ENCODE data around the gene SKA3.
"Not testable (repeated sequence)": the region's sequence is repeated elsewhere in the genome, so short reads cannot be mapped to it uniquely, and the experiment has no call there.

Gene SKA3

GRCh38 chr13:21175656-21176214 lies 617 bp downstream of the SKA3 start:
- peak overlapping the region in 15 of 21 experiments; percentile 21 to 97 (median 93) for H3K27ac ChIP-seq
- peak overlapping the region; percentile 73 to 92 (median 79) for H3K4me3 ChIP-seq

GRCh38 chr13:21173767-21174166 lies 2.6 kb downstream of the SKA3 start:
- H3K4me3 ChIP-seq, H3K27ac ChIP-seq: not testable (repeated sequence)

- Histone ChIP-seq H3K4me3 (no peak overlapping the region), H3K27ac (no peak overlapping the region)
Measured at GRCh38 chr13:21171420-21171819, 4.9 kb downstream of the SKA3 start.

- H3K27ac ChIP-seq, H3K4me3 ChIP-seq: not testable (repeated sequence)
Measured at GRCh38 chr13:21165606-21166005, 10.7 kb downstream of the SKA3 start.

GRCh38 chr13:21164631-21165030 lies 11.7 kb downstream of the SKA3 start:
- no peak overlapping the region for H3K4me3 ChIP-seq
- no peak overlapping the region for H3K27ac ChIP-seq

GRCh38 chr13:21152251-21152899 lies 24.0 kb downstream of the SKA3 start:
- no peak overlapping the region for H3K4me3 ChIP-seq
- no peak overlapping the region for H3K27ac ChIP-seq

- Histone ChIP-seq H3K4me3 (no peak overlapping the region), H3K27ac (no peak overlapping the region)
Measured at GRCh38 chr13:21150013-21150412, 26.3 kb downstream of the SKA3 start.

- no peak overlapping the region for H3K4me3 ChIP-seq
- H3K27ac ChIP-seq = no peak overlapping the region
Measured at GRCh38 chr13:21149568-21149967, 26.8 kb downstream of the SKA3 start.

- H3K27ac ChIP-seq = no peak overlapping the region
- no peak overlapping the region for H3K4me3 ChIP-seq
Measured at GRCh38 chr13:21148557-21149258, 27.6 kb downstream of the SKA3 start.

- Histone ChIP-seq H3K4me3 (no peak overlapping the region), H3K27ac (no peak overlapping the region)
Measured at GRCh38 chr13:21147827-21148226, 28.5 kb downstream of the SKA3 start.

- Histone ChIP-seq H3K4me3 (no peak overlapping the region), H3K27ac (no peak overlapping the region)
Measured at GRCh38 chr13:21142766-21143165, 33.6 kb downstream of the SKA3 start.

- H3K4me3 ChIP-seq = peak overlapping the region in 6 of 7 experiments; percentile 63 to 86 (median 72)
- peak overlapping the region in 15 of 21 experiments; percentile 71 to 95 (median 91) for H3K27ac ChIP-seq
Measured at GRCh38 chr13:21139374-21139773, 37.0 kb downstream of the SKA3 start.

GRCh38 chr13:21138561-21138960 lies 37.8 kb downstream of the SKA3 start:
- Histone ChIP-seq H3K27ac (no peak overlapping the region), H3K4me3 (no peak overlapping the region)

GRCh38 chr13:21137696-21138095 lies 38.7 kb downstream of the SKA3 start:
- H3K4me3 ChIP-seq = no peak overlapping the region
- H3K27ac ChIP-seq = no peak overlapping the region

GRCh38 chr13:21135833-21136232 lies 40.5 kb downstream of the SKA3 start:
- not testable (repeated sequence) for H3K4me3 ChIP-seq, H3K27ac ChIP-seq

- H3K4me3 ChIP-seq = no peak overlapping the region
- no peak overlapping the region for H3K27ac ChIP-seq
Measured at GRCh38 chr13:21134475-21134874, 41.9 kb downstream of the SKA3 start.

GRCh38 chr13:21133077-21133476 lies 43.3 kb downstream of the SKA3 start:
- H3K27ac ChIP-seq = no peak overlapping the region
- H3K4me3 ChIP-seq = no peak overlapping the region

- Histone ChIP-seq H3K27ac (no peak overlapping the region), H3K4me3 (no peak overlapping the region)
Measured at GRCh38 chr13:21130116-21130515, 46.2 kb downstream of the SKA3 start.

- Histone ChIP-seq H3K27ac (no peak overlapping the region), H3K4me3 (no peak overlapping the region)
Measured at GRCh38 chr13:21124852-21125251, 51.5 kb downstream of the SKA3 start.

- Histone ChIP-seq H3K4me3 (no peak overlapping the region), H3K27ac (no peak overlapping the region)
Measured at GRCh38 chr13:21123956-21124355, 52.4 kb downstream of the SKA3 start.

- Histone ChIP-seq H3K4me3 (no peak overlapping the region), H3K27ac (no peak overlapping the region)
Measured at GRCh38 chr13:21121616-21122015, 54.7 kb downstream of the SKA3 start.

Data from skin epidermis (tissue), 12 donors.